K562 (cell line): ENCODE data around the gene IDUA. TPM values are rescaled to one million over a fixed set of nuclear protein-coding genes. Genes with fewer than 3 reads are reported as not detected.

Experiments used
- ATAC-seq: fragments of 200-7000 bp; cut with Tn5 transposase; 3 replicates; pipeline ENCODE4 v1.9.1; 2020; ENCODE audit warnings: moderate library complexity
- BruUV-seq: library from RNA; stranded (reverse); fragments of 400-500 nt; replicated peaks from 2 replicates; lab custom pipeline; 2021; lab: Mats Ljungman, UMichigan
- CTCF ChIA-PET: fragments of 300-600 bp; formaldehyde crosslinking; extraction: SDS; loops from one replicate; lab custom pipeline; 2021; ENCODE audit warnings: low intra/inter-chr PET ratio; lab: Yijun Ruan, JAX
- POLR2A ChIA-PET: fragments of 300-600, 350-650 bp; sonication (Branson Sonifier 250); formaldehyde crosslinking; extraction: SDS; loops from one replicate; lab custom pipeline; 2021; ENCODE audit warnings: antibody characterized with exemption, inconsistent platforms; lab: Yijun Ruan, JAX
- DNase-seq, 4 experiments: peaks; one replicate each; pipeline versions ENCODE4 v3.0.0 to v3.0.0-alpha.2; 2011 to 2018; ENCODE audit warnings: low spot score in 3 of 4, mixed read lengths in 3 of 4; ENCODE audit errors: extremely low read depth in 1 of 4
- FAIRE-seq: peaks from 2 replicates; lab custom pipeline; 2011; peaks lifted over from hg19 to GRCh38; lab: Jason Lieb, UNC
- H2AFZ ChIP-seq: 2 replicates; pipeline ENCODE4 v1.6.0; 2011; ENCODE audit warnings: low read depth, low read length, control low read depth, inconsistent platforms
- H3K27ac ChIP-seq: fragments of 200-600 bp; 3 replicates; pipeline ENCODE4 v1.8.0; 2011; ENCODE audit warnings: low read depth, mild to moderate bottlenecking, control low read depth, inconsistent platforms, low read length, moderate library complexity, mixed read lengths; ENCODE audit errors: extremely low read depth
- H3K27me3 ChIP-seq, 2 experiments: fragments of 300-600 bp in 1 of 2; 2 replicates in 1 of 2; 3 replicates in 1 of 2; pipeline versions ENCODE4 v1.6.0 to v1.8.0; 2011; ENCODE audit warnings: inconsistent platforms in 2 of 2, low read length in 2 of 2, mild to moderate bottlenecking in 1 of 2, mixed read lengths in 1 of 2, moderate library complexity in 1 of 2; ENCODE audit not compliant: control insufficient read depth in 2 of 2, insufficient read depth in 2 of 2
- H3K36me3 ChIP-seq: fragments of 300-600 bp; 3 replicates; pipeline ENCODE4 v1.8.0; 2011; ENCODE audit warnings: mild to moderate bottlenecking, low read length, inconsistent platforms; ENCODE audit not compliant: control insufficient read depth, insufficient read depth
- H3K4me1 ChIP-seq, 2 experiments: fragments of 200-600 bp in 1 of 2; replicated peaks in 1 of 2; 2 replicates in 1 of 2; 3 replicates in 1 of 2; pipeline versions ENCODE4 v1.5.1 to v1.8.0; 2011; ENCODE audit warnings: inconsistent platforms in 2 of 2, low read length in 2 of 2, mild to moderate bottlenecking in 1 of 2, mixed read lengths in 1 of 2, moderate library complexity in 1 of 2; ENCODE audit not compliant: control insufficient read depth in 2 of 2, insufficient read depth in 2 of 2
- H3K4me2 ChIP-seq: 2 replicates; pipeline ENCODE4 v1.6.1; 2011; ENCODE audit warnings: low read length, control low read depth, inconsistent platforms, mixed read lengths; ENCODE audit not compliant: insufficient read depth
- H3K4me3 ChIP-seq: fragments of 200-600 bp; sonication (generic), shearing (Covaris generic); 2 replicates; pipeline ENCODE4 v1.5.1; 2016; ENCODE audit warnings: control low read depth, inconsistent platforms
- H3K79me2 ChIP-seq: fragments of 200-600 bp; 3 replicates; pipeline ENCODE4 v1.8.0; 2011; ENCODE audit warnings: low read length, inconsistent platforms; ENCODE audit not compliant: control insufficient read depth, insufficient read depth
- H3K9ac ChIP-seq, 2 experiments: 2 replicates each; pipeline versions ENCODE4 v1.6.0 to v1.6.1; 2011; ENCODE audit warnings: low read depth in 2 of 2, low read length in 2 of 2, control low read depth in 1 of 2, inconsistent platforms in 1 of 2, mild to moderate bottlenecking in 1 of 2, mixed read lengths in 1 of 2; ENCODE audit not compliant: insufficient read depth in 1 of 2
- H3K9me1 ChIP-seq: one replicate; pipeline ENCODE4 v1.6.0; 2011; ENCODE audit warnings: inconsistent platforms, mild to moderate bottlenecking, low read length, moderate library complexity; ENCODE audit not compliant: control insufficient read depth, insufficient read depth
- H3K9me3 ChIP-seq: replicated peaks from 2 replicates; pipeline ENCODE4 v1.5.1; 2011; ENCODE audit warnings: low read depth, low read length, inconsistent platforms; ENCODE audit not compliant: control insufficient read depth, insufficient read depth
- H4K20me1 ChIP-seq: replicated peaks from 2 replicates; pipeline ENCODE4 v1.6.1; 2011; ENCODE audit warnings: low read length, inconsistent platforms, mixed read lengths; ENCODE audit not compliant: control insufficient read depth, insufficient read depth
- NR3C1 ChIP-seq: sonication (generic); formaldehyde crosslinking; IDR thresholded peaks from 2 replicates; pipeline ENCODE4 v1.8.1; 2022; ENCODE audit warnings: missing genetic modification reagents
- POLR2G ChIP-seq: fragments of 200-400 bp; formaldehyde crosslinking; IDR thresholded peaks from 2 replicates; pipeline ENCODE4 v1.6.1; 2017; ENCODE audit warnings: low read depth, mild to moderate bottlenecking, antibody characterized with exemption, low read length, moderate library complexity
- ZBTB33 ChIP-seq: sonication (generic); formaldehyde crosslinking; IDR thresholded peaks from 2 replicates; pipeline ENCODE4 v1.8.1; 2023; ENCODE audit warnings: mild to moderate bottlenecking, missing genetic modification reagents
- WGBS: fragments of 100-300 bp; shearing (Covaris generic); methylation state at CpG from one replicate; pipeline ENCODE4 v1.1.6; 2016; ENCODE audit warnings: low coverage, mixed read lengths; ENCODE audit not compliant: insufficient coverage; ENCODE audit errors: missing lambda C conversion rate; 5-methylcytosine and 5-hydroxymethylcytosine counted together
- in situ Hi-C: fragments of 300-500 bp; cut with MboI; formaldehyde crosslinking; loops from 4 replicates; pipeline ENCODE4 v1.15.0; 2018; ENCODE audit warnings: inconsistent platforms, mixed read lengths
- intact Hi-C: fragments of 100-400 bp; cut with micrococcal nuclease; formaldehyde crosslinking; loops from 2 replicates; pipeline ENCODE4 v1.14.2; 2022
- polyA plus RNA-seq, 8 experiments: library from polyadenylated mRNA; depleted of rRNA in 4 of 8; stranded (reverse) in 5 of 8; unstranded in 3 of 8; fragments of >200 nt; fragmentation: Nextera tagmentation in 2 of 8; fragmentation: Illumina TruSeq in 1 of 8; extraction: Ambion mirVana in 2 of 8; extraction: Trizol in 1 of 8; gene quantifications; 2 replicates each; pipeline versions ENCODE4 v1.2.1 to v1.2.3, GENCODE V29; 2011 to 2014; ENCODE audit warnings: inconsistent platforms in 1 of 8, missing spikeins in 1 of 8
- total RNA-seq, 7 experiments: library from RNA; depleted of rRNA in 6 of 7; stranded (reverse); fragments of >200 nt in 6 of 7; fragmentation: Illumina TruSeq in 2 of 7; extraction: Trizol in 2 of 7; gene quantifications; 2 replicates each; pipeline versions ENCODE4 v1.2.1 to v1.2.3, GENCODE V29; 2011 to 2021; ENCODE audit warnings: low replicate concordance in 1 of 7

The IDUA gene
- total and polyA plus RNA-seq, 9 of the 15 experiments (the other 6 are each of a cell fraction or from before 2014, with no cell fraction given), result 0.04 to 16.1 (median 1.2) TPM

- WGBS, result 85% methylated on average over 21 of the region's 33 CpGs
- DNase-seq, result no peak
- no peaks in the 10 kb centered on the region for H3K79me2 ChIP-seq
- H2AFZ ChIP-seq, result no peak overlapping the region
- ChIA-PET POLR2A (no interaction called here), CTCF (no interaction called here)
- H3K4me1 ChIP-seq, result peaks cover 0 to 37% of the 10 kb centered on the region in 2 experiments; a peak in 2 of 5 replicates
- H4K20me1 ChIP-seq, result no peaks in the 10 kb centered on the region
- intact Hi-C loops (no loop called here), in situ Hi-C loops (no loop called here)
- H3K4me3 ChIP-seq, result no peak overlapping the region
- no peak for FAIRE-seq
- H3K27ac ChIP-seq, result no peak overlapping the region
- no TSS peak for BruUV-seq
- H3K27me3 ChIP-seq, result no peaks in the 10 kb centered on the region
- H3K9me1 ChIP-seq, result no peaks in the 10 kb centered on the region
- H3K36me3 ChIP-seq, result 0 out of 3 replicates have a peak, but pooled peaks cover 3% of the 10 kb centered on the region
- TF ChIP-seq POLR2G (0 out of 2 replicates have a peak, but pooled peaks have one; percentile 35), NR3C1 (CRISPR knock-in tag) (no peak), ZBTB33 (CRISPR knock-in tag) (no peak)
- H3K4me2 ChIP-seq, result no peak overlapping the region
- no peaks in the 10 kb centered on the region for H3K9me3 ChIP-seq
- ATAC-seq, result no peak
- H3K9ac ChIP-seq, result no peak overlapping the region; a peak in 1 of 4 replicates
Observed at GRCh38 chr4:955161-955921, 31.5 kb upstream of the IDUA start.
